H1 (cell line): Measurements from ENCODE around the gene ABCG1. TPM values are rescaled to one million over a fixed set of nuclear protein-coding genes. Genes with fewer than 3 reads are reported as not detected.

Source experiments
- CTCF ChIA-PET: fragments of 300-600 bp; sonication (Branson Sonifier 250); formaldehyde crosslinking; loops from one replicate; lab custom pipeline; 2021; ENCODE audit not compliant: partially characterized antibody; lab: Charles Lee
- POLR2A ChIA-PET: fragments of 300-600 bp; sonication (Branson Sonifier 250); formaldehyde crosslinking; loops from one replicate; lab custom pipeline; 2021; ENCODE audit warnings: inconsistent platforms; ENCODE audit not compliant: partially characterized antibody; lab: Charles Lee
- DNase-seq, 2 experiments: peaks; one replicate each; pipeline versions ENCODE4 v3.0.0 to v3.0.0-alpha.2; 2010 to 2022; ENCODE audit warnings: low spot score in 2 of 2, low read depth in 1 of 2, mixed read lengths in 1 of 2
- FAIRE-seq: peaks from 2 replicates; lab custom pipeline; 2011; peaks lifted over from hg19 to GRCh38; lab: Jason Lieb, UNC
- H2AFZ ChIP-seq: 2 replicates; pipeline ENCODE4 v1.8.1; 2012; ENCODE audit warnings: low read length, inconsistent platforms
- H2AK5ac ChIP-seq: 2 replicates; pipeline ENCODE4 v1.6.1; 2013; ENCODE audit warnings: low read depth, low read length
- H2BK120ac ChIP-seq: replicated peaks from 2 replicates; pipeline ENCODE3; 2013; ENCODE audit warnings: low read depth, low read length, inconsistent platforms
- H2BK12ac ChIP-seq: 2 replicates; pipeline ENCODE4 v1.6.1; 2013; ENCODE audit warnings: low read depth, low read length
- H2BK15ac ChIP-seq: 2 replicates; pipeline ENCODE4 v1.6.1; 2013; ENCODE audit warnings: low read length
- H2BK20ac ChIP-seq: 2 replicates; pipeline ENCODE4 v1.6.1; 2013; ENCODE audit warnings: low read length
- H2BK5ac ChIP-seq: 2 replicates; pipeline ENCODE4 v1.6.1; 2013; ENCODE audit warnings: low read depth, low read length
- H3K14ac ChIP-seq: 2 replicates; pipeline ENCODE4 v1.6.1; 2013; ENCODE audit warnings: inconsistent platforms; ENCODE audit not compliant: insufficient read length
- H3K18ac ChIP-seq: 2 replicates; pipeline ENCODE4 v1.6.1; 2013; ENCODE audit warnings: low read length; ENCODE audit errors: extremely low read depth
- H3K23ac ChIP-seq: 2 replicates; pipeline ENCODE4 v1.6.1; 2013; ENCODE audit warnings: inconsistent platforms; ENCODE audit not compliant: insufficient read length
- H3K23me2 ChIP-seq: 2 replicates; pipeline ENCODE4 v1.6.1; 2013; ENCODE audit warnings: low read depth, low read length
- H3K27ac ChIP-seq: 2 replicates; pipeline ENCODE4 v1.6.1; 2011; ENCODE audit warnings: low read depth, low read length, inconsistent platforms
- H3K27me3 ChIP-seq, 4 experiments: replicated peaks in 1 of 4; 1 replicate in 1 of 4; 2 replicates in 3 of 4; pipeline versions ENCODE4 v1.6.1 to v1.8.1; 2011 to 2013; ENCODE audit warnings: low read length in 3 of 4, mild to moderate bottlenecking in 3 of 4, inconsistent platforms in 2 of 4, mixed read lengths in 2 of 4, moderate library complexity in 1 of 4; ENCODE audit not compliant: control insufficient read depth in 3 of 4, insufficient read depth in 3 of 4; ENCODE audit errors: extremely low read depth in 1 of 4
- H3K36me3 ChIP-seq, 4 experiments: 2 replicates each; pipeline versions ENCODE4 v1.6.1 to v1.8.1; 2011 to 2013; ENCODE audit warnings: mild to moderate bottlenecking in 4 of 4, low read length in 3 of 4, moderate library complexity in 2 of 4, control low read depth in 1 of 4, inconsistent platforms in 1 of 4; ENCODE audit not compliant: insufficient read depth in 4 of 4, control insufficient read depth in 2 of 4
- H3K4ac ChIP-seq: replicated peaks from 2 replicates; pipeline ENCODE3; 2013; ENCODE audit warnings: low read length, low read depth, mixed read lengths, inconsistent platforms; ENCODE audit not compliant: insufficient read length
- H3K4me1 ChIP-seq, 4 experiments: replicated peaks in 1 of 4; 1 replicate in 1 of 4; 2 replicates in 3 of 4; pipeline versions ENCODE4 v1.6.1 to v1.8.1; 2011 to 2013; ENCODE audit warnings: low read length in 3 of 4, inconsistent platforms in 2 of 4, mixed read lengths in 1 of 4; ENCODE audit not compliant: insufficient read depth in 4 of 4, control insufficient read depth in 3 of 4
- H3K4me2 ChIP-seq, 2 experiments: 2 replicates each; pipeline versions ENCODE4 v1.6.1 to v1.8.1; 2011 to 2013; ENCODE audit warnings: low read depth in 2 of 2, low read length in 2 of 2, control low read depth in 1 of 2, inconsistent platforms in 1 of 2, mild to moderate bottlenecking in 1 of 2; ENCODE audit not compliant: insufficient read depth in 1 of 2
- H3K4me3 ChIP-seq, 4 experiments: fragments of 200-600, 300-600 bp in 1 of 4; sonication (generic), shearing (Covaris generic), sonication (Bioruptor Twin) in 1 of 4; 2 replicates each; pipeline versions ENCODE4 v1.5.1 to v1.8.1; 2011 to 2016; ENCODE audit warnings: low read length in 4 of 4, low read depth in 3 of 4, control low read depth in 2 of 4, inconsistent platforms in 2 of 4, mild to moderate bottlenecking in 2 of 4, mixed read lengths in 1 of 4, moderate library complexity in 1 of 4; ENCODE audit not compliant: insufficient read depth in 2 of 4; ENCODE audit errors: extremely low read depth in 1 of 4
- H3K56ac ChIP-seq: replicated peaks from 2 replicates; pipeline ENCODE3; 2013; ENCODE audit warnings: low read depth, mild to moderate bottlenecking, mixed read lengths, low read length, inconsistent platforms; ENCODE audit not compliant: insufficient read length
- H3K79me1 ChIP-seq: 2 replicates; pipeline ENCODE4 v1.6.1; 2013; ENCODE audit warnings: low read depth, low read length, control low read depth
- H3K79me2 ChIP-seq, 2 experiments: 2 replicates each; pipeline versions ENCODE4 v1.6.1 to v1.8.1; 2012 to 2013; ENCODE audit warnings: low read length in 2 of 2, mild to moderate bottlenecking in 2 of 2, inconsistent platforms in 1 of 2; ENCODE audit not compliant: insufficient read depth in 2 of 2, control insufficient read depth in 1 of 2
- H3K9ac ChIP-seq, 4 experiments: replicated peaks in 1 of 4; 1 replicate in 1 of 4; 2 replicates in 3 of 4; pipeline versions ENCODE4 v1.6.1 to v1.8.1; 2011 to 2013; ENCODE audit warnings: low read depth in 3 of 4, low read length in 3 of 4, control low read depth in 2 of 4, mild to moderate bottlenecking in 2 of 4, moderate library complexity in 2 of 4, inconsistent platforms in 1 of 4; ENCODE audit errors: extremely low read depth in 1 of 4
- H3K9me3 ChIP-seq, 2 experiments: 2 replicates each; pipeline versions ENCODE4 v1.6.1 to v1.8.1; 2012 to 2013; ENCODE audit warnings: mild to moderate bottlenecking in 2 of 2, moderate library complexity in 2 of 2, control low read depth in 1 of 2, inconsistent platforms in 1 of 2, low read depth in 1 of 2, low read length in 1 of 2, mixed read lengths in 1 of 2; ENCODE audit not compliant: insufficient read depth in 2 of 2
- H4K20me1 ChIP-seq, 2 experiments: replicated peaks in 1 of 2; 2 replicates each; pipeline versions ENCODE3 to v1.8.1; 2011 to 2013; ENCODE audit warnings: inconsistent platforms in 2 of 2, low read length in 2 of 2, mild to moderate bottlenecking in 1 of 2; ENCODE audit not compliant: insufficient read depth in 2 of 2, control insufficient read depth in 1 of 2
- H4K5ac ChIP-seq: 2 replicates; pipeline ENCODE4 v1.6.1; 2013; ENCODE audit warnings: low read length, low read depth, mixed read lengths, inconsistent platforms; ENCODE audit not compliant: insufficient read length
- H4K8ac ChIP-seq: 2 replicates; pipeline ENCODE4 v1.8.0; 2013; ENCODE audit warnings: mild to moderate bottlenecking, moderate library complexity, low read length, inconsistent platforms; ENCODE audit not compliant: insufficient read depth; ENCODE audit errors: extremely low read depth
- H4K91ac ChIP-seq: replicated peaks from 2 replicates; pipeline ENCODE3; 2013; ENCODE audit warnings: low read length, mixed read lengths, inconsistent platforms; ENCODE audit not compliant: insufficient read length
- ATF3 ChIP-seq: IDR thresholded peaks from 2 replicates; pipeline ENCODE4 v1.6.1; 2011; ENCODE audit warnings: low read depth, mild to moderate bottlenecking, low read length; ENCODE audit not compliant: insufficient read depth
- BCL11A ChIP-seq, 2 experiments: IDR thresholded peaks; one replicate each; pipeline ENCODE4 v1.6.1; 2011; ENCODE audit warnings: low read depth in 2 of 2, low read length in 2 of 2, mild to moderate bottlenecking in 2 of 2
- CBX8 ChIP-seq: fragments of 300-800, 300-1000 bp; sonication (generic); IDR thresholded peaks from 2 replicates; pipeline ENCODE4 v1.7.1; 2016; ENCODE audit warnings: low read depth, low read length, borderline replicate concordance
- EGR1 ChIP-seq: IDR thresholded peaks from 2 replicates; pipeline ENCODE4 v1.6.1; 2011; ENCODE audit warnings: low read depth, low read length, borderline replicate concordance
- FOSL1 ChIP-seq: IDR thresholded peaks from 2 replicates; pipeline ENCODE4 v1.6.1; 2011; ENCODE audit warnings: mild to moderate bottlenecking, low read depth, low read length, moderate library complexity; ENCODE audit not compliant: insufficient read depth
- PHF8 ChIP-seq: fragments of 200-600 bp; sonication (generic); conservative IDR thresholded peaks from 2 replicates; pipeline ENCODE4 v1.7.1; 2012; ENCODE audit warnings: low read depth, mild to moderate bottlenecking, inconsistent platforms, low read length, moderate library complexity
- POLR2AphosphoS5 ChIP-seq: IDR thresholded peaks from 2 replicates; pipeline ENCODE4 v1.6.1; 2011; ENCODE audit warnings: low read depth, low read length
- SIX5 ChIP-seq: IDR thresholded peaks from 2 replicates; pipeline ENCODE4 v1.6.1; 2011; ENCODE audit warnings: mild to moderate bottlenecking, low read depth, low read length
- SP1 ChIP-seq: IDR thresholded peaks from 2 replicates; pipeline ENCODE4 v1.6.1; 2011; ENCODE audit warnings: low read depth, low read length
- SP2 ChIP-seq: IDR thresholded peaks from 2 replicates; pipeline ENCODE4 v1.6.1; 2012; ENCODE audit warnings: mild to moderate bottlenecking, low read length, inconsistent platforms
- SP4 ChIP-seq: IDR thresholded peaks from 2 replicates; pipeline ENCODE4 v1.6.1; 2012; ENCODE audit warnings: low read length, inconsistent platforms
- ZNF274 ChIP-seq: IDR thresholded peaks from 2 replicates; pipeline ENCODE4 v1.7.0; 2012; ENCODE audit warnings: low read length, borderline replicate concordance; ENCODE audit errors: extremely low read depth
- WGBS, 2 experiments: shearing (Covaris generic) in 1 of 2; methylation state at CpG; one replicate each; pipeline versions ENCODE4 v1.1.6 to v1.1.7; 2013 to 2015; ENCODE audit warnings: low lambda C conversion rate in 2 of 2, mixed read lengths in 2 of 2, inconsistent platforms in 1 of 2, low coverage in 1 of 2, missing lambda C conversion rate in 1 of 2; ENCODE audit not compliant: insufficient replicate concordance in 2 of 2, insufficient coverage in 1 of 2, insufficient read length in 1 of 2; ENCODE audit errors: extremely low coverage in 1 of 2, missing lambda C conversion rate in 1 of 2; 5-methylcytosine and 5-hydroxymethylcytosine counted together
- polyA plus RNA-seq, 7 experiments: library from polyadenylated mRNA; depleted of rRNA in 3 of 7; stranded (reverse) in 5 of 7; unstranded in 2 of 7; fragments of >200 nt in 5 of 7; fragments of 200-250 nt in 2 of 7; gene quantifications; 1 replicate in 5 of 7; 2 replicates in 1 of 7; 4 replicates in 1 of 7; pipeline versions ENCODE4 v1.2.1 to v1.2.3, GENCODE V29; 2011 to 2013; ENCODE audit warnings: missing spikeins in 2 of 7, mixed read lengths in 2 of 7
- total RNA-seq: library from RNA; stranded (reverse); fragmentation: NEBNext Ultra II Directional; extraction: Animal tissue kit (Norgen Biotek cat#: 25700); gene quantifications from 2 replicates; pipeline ENCODE4 v1.2.1, GENCODE V29; 2021

The ABCG1 gene
- total and polyA plus RNA-seq, 2 of the 8 experiments (the other 6 are each of a cell fraction or from before 2014, with no cell fraction given) = 2.1 to 4.0 TPM

- no peak overlapping the region for H3K4me3 ChIP-seq
- POLR2A ChIA-PET = interaction anchor here (1.5 kb wide), 1 partner anchor 9 kb away, joined by 4 read pairs; no protein-coding TSS in a partner anchor
- no peaks in the 10 kb centered on the region for H3K27me3 ChIP-seq
- H3K23me2 ChIP-seq = no peaks in the 10 kb centered on the region
- no peak overlapping the region for H3K23ac ChIP-seq
- no peak overlapping the region for H3K27ac ChIP-seq
- no peak for TF ChIP-seq FOSL1
- TF ChIP-seq CBX8 = no peak
- TF ChIP-seq EGR1 = no peak
- TF ChIP-seq ZNF274 = no peak
- TF ChIP-seq BCL11A (IDR thresholded peaks at IDR 0.05; ENCODE audit: low read depth in 2 of 2, low read length in 2 of 2) = no peak
- TF ChIP-seq ATF3 = no peak
- no peak for TF ChIP-seq PHF8
- TF ChIP-seq SP2 = no peak
- no peak for TF ChIP-seq POLR2AphosphoS5
- no peak for TF ChIP-seq SP1
- no peak for TF ChIP-seq SP4
- no peak for TF ChIP-seq SIX5
- H3K79me1 ChIP-seq = no peaks in the 10 kb centered on the region
- no peaks in the 10 kb centered on the region for H3K9me3 ChIP-seq
- no peak overlapping the region for H2BK120ac ChIP-seq
- H2AK5ac ChIP-seq = no peak overlapping the region
- H3K79me2 ChIP-seq = no peaks in the 10 kb centered on the region
- H2BK5ac ChIP-seq = no peak overlapping the region
- H4K91ac ChIP-seq = no peak overlapping the region
- DNase-seq (no peak), FAIRE-seq (no peak)
- no peak overlapping the region for H2BK20ac ChIP-seq
- CTCF ChIA-PET = interaction anchor here (0.8 to 1.7 kb wide), 6 partner anchors 9 to 161 kb away, joined by 3 to 7 read pairs (median 4); no protein-coding TSS in a partner anchor
- no peak overlapping the region for H3K9ac ChIP-seq
- H3K14ac ChIP-seq = no peak overlapping the region
- H2AFZ ChIP-seq = no peak overlapping the region
- H2BK12ac ChIP-seq = no peak overlapping the region
- H3K4ac ChIP-seq = no peak overlapping the region
- H3K4me1 ChIP-seq = no peaks in the 10 kb centered on the region
- H3K18ac ChIP-seq = no peak overlapping the region
- no peak overlapping the region for H2BK15ac ChIP-seq
- H3K56ac ChIP-seq = no peak overlapping the region
- peak overlapping the region; percentile 22 for H4K8ac ChIP-seq
- WGBS, 2 experiments = 85% methylated on average over 18 of the region's 19 CpGs; no CpG with 5 or more reads in 1 of the 2 experiments
- H4K5ac ChIP-seq = no peak overlapping the region
- H3K36me3 ChIP-seq = no peaks in the 10 kb centered on the region
- no peaks in the 10 kb centered on the region for H4K20me1 ChIP-seq
- no peak overlapping the region for H3K4me2 ChIP-seq
Measured at GRCh38 chr21:42278451-42279149, 59.7 kb downstream of the ABCG1 start.
